HG03097 (cell line): ENCODE measurements around the gene CTDP1.

Source experiments
- ATAC-seq: cut with Tn5 transposase; IDR thresholded peaks from one replicate; pipeline ENCODE4 v1.9.1; 2021; ENCODE audit not compliant: unreplicated experiment, low FRiP score

Gene CTDP1

DNA sequence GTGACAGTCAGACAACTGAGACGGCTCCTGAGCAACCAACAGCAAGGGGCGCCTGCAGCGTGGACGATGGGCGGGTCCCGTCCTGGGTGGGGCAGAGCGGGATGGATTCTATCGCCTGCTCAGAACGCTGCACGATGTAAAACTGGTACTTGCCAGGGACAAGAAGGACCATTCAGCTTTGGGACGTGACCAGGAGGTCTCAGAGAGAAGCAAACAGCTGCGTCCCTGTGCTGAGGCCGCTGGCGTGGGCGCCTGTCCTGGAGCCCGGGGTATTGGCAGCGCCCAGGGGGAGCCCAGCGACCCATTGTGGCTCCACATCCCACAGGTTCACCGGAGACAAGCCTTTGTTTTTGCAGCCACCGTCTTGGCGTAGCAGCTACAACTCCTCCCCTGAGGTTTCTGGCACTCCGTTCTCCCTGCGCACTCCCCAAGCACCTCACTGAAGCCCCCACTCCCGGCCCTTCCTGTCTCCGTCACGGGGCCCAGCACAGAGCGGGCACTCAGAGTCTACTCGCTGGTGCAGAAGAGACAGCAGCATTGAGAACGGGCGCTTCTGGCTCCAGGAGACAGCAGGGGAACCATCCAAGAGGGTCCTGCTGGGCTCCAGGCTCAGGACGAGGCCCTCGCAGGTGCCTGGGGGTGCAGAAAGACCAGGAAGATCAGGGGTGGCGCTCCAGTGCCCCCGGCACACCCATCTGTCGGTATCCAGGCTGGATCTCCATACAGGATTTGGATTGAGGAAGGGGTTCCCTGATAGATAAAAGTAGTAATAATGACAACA lies 96.0 kb downstream of the CTDP1 start:
- ATAC-seq: no peak

DNA sequence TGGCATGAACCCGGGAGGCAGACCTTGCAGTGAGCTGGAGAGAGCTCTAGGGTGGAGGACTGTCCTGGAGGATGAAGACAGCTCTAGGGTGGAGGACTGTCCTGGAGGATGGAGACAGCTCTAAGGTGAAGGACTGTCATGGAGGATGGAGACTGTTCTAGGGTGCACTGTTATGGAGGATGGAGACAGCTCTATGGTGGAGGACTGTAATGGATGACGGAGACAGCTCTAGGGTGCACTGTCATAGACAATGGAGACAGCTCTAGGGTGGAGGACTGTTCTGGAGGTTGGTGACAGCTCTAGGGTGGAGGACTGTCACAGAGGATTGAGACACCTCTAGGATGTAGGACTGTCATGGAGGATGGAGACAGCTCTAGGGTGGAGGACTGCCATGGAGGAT lies 97.1 kb downstream of the CTDP1 start:
- ATAC-seq: no peak

DNA sequence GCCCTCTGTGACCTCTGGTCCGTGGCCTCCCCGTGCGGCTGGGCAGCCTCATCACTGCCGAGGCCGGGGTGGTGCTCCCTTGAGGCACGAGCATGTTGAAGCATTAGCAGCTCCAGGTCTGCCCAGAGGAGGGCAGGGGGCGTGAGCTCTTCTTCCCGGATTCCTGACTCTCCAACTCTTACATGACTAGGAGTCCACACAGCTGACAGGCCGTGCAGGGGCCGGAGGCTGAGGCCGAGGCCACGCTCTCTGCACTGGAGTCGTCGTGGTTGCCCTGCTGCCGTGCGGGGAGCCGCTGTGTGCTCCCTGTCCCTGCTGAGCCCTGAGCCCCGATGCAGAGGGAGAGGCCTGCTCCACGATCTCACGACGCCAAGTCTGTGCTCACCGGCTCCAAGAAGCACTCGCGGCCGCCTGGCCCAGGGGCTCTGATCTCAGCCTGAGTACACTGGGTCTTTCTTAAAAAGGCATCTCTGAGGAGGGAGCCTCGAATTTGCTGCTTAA lies 98.7 kb downstream of the CTDP1 start:
- ATAC-seq: no peak

DNA sequence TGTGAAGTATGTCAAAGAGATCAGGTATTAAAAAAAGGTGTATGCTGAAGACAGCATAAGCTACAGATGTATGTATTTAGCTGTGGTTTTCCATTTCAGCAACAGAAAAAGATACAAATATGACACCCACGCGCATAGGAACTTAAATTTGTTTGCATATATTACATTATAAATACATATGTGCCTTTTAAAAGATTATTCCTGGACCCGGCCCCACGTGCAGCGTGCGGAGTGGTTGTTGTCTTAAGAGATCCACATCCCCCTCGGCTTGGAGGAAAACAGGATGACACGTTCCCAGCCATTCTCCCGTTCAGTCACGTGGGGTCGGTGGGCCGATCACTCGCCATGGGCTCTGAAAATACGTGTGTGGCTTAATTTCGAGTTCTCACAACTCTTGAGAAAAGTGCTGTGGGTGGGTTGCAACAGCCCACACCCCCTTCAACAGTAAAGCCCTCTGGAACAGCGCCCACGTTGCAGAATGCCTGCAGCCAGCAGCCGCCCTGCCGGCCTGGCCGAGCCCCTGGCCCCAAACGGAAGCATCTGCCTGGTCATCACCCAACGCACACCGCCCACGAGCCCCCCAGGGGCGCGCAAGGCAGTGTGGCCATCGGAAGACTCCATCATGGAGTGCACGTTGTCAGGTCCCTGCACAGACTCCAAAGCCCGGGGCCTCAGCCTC lies 99.6 kb downstream of the CTDP1 start:
- no peak for ATAC-seq

DNA sequence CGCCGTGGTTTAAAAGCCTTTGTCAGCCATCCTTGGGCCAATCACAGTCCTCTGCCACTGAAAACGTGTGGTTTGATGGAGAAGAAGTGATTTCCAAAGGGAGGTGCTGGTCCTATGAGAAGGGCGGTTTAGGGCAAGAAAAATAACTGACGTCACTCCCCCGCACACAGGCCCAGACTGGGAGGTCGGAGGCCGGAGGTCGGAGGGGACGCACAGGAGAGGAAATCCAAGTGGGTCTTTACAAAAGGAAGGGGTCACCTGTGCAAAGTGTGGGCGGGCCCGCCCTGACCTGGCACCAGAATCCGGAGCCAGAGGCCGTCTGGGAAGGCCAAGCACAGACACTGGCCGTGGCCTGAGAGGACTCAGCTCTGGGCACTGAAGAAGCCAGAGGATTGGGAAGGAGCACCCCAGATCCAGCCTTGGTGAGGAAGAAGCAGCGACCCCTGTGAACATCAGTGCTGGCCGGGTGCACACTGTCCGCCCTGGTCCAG lies 100.1 kb downstream of the CTDP1 start:
- ATAC-seq: no peak

DNA sequence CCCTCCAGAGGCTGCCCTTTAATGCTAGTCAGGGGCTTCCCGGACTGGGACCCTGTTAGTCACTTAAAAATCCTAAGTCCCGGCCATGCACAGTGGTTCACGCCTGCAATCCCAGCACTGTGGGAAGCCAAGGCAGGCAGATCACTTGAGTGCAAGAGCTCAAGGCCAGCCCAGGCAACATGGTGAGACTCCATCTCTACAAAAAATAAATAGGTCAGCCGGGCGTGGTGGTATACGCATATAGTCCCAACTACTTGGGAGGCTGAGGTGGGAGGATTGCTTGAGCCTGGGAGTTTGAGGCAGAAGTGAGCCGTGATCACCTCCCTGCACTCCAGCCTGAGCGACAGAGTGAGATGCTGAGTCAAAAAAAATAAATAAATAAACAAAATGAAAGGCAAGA lies 100.9 kb downstream of the CTDP1 start:
- ATAC-seq: no peak

DNA sequence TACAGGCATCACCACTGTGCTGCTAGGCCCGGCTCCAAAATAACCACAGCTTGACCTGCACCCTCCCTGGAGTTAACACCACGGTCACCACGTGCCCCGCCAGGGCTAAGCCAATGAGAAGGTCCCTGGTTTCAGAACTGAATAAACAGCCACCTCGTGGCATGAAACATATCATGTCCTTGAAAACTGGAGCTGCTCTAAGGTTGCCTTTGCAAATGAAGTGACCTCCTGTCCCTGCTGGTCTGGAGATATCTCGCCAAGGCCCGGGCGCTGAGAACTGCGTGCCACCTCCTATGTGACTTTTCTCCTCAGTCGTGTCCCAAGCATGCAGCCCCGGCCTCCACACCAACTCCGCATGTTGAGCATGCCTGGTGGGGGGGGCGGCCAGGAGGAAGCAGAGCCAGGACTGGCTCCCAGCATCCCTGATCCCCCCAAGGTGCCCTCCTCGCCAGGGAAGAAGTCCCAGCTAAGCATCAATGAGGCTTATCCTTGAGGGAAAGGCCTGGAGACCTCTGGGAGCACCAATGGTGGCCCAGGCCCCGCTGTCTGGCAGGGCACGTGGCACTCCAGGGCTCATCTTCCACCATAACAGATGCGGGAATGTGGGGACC lies 101.8 kb downstream of the CTDP1 start:
- ATAC-seq: no peak

DNA sequence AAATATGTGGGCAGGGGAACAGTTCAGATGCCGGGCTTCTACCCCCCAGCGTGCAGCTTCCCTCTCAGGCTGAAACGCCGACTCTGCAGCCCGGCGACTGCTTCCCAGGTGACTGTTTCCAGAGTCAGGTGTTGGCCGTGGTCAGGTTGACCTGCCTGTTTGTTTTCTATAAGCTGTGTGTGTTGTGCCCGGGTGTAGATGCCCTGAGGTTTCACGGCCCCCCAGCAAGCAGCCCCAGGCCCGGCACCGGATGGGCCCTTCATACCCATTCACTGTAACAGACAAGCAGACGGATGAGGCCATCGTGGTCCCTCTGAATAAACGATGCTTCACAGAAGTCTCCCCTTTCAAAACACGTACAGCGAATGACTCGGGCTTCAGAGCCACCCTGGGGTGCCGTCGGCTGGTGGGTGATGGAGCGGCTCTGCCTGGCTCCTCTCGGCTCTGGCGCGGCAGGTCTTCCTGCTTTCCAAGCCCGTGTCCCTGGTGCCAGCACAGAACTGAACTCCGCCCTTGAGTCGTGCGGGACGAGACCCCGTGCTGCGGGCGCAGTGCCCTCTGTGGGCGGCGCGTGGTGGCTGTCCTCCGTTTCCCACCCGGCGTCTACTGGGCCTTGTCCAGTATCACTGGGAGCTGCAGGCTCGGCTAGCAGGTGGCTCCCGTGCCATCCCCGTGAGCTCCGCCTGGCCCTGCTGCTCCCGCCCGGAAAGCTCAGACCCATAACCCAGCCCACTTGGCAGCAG lies 103.1 kb downstream of the CTDP1 start:
- ATAC-seq: no peak

DNA sequence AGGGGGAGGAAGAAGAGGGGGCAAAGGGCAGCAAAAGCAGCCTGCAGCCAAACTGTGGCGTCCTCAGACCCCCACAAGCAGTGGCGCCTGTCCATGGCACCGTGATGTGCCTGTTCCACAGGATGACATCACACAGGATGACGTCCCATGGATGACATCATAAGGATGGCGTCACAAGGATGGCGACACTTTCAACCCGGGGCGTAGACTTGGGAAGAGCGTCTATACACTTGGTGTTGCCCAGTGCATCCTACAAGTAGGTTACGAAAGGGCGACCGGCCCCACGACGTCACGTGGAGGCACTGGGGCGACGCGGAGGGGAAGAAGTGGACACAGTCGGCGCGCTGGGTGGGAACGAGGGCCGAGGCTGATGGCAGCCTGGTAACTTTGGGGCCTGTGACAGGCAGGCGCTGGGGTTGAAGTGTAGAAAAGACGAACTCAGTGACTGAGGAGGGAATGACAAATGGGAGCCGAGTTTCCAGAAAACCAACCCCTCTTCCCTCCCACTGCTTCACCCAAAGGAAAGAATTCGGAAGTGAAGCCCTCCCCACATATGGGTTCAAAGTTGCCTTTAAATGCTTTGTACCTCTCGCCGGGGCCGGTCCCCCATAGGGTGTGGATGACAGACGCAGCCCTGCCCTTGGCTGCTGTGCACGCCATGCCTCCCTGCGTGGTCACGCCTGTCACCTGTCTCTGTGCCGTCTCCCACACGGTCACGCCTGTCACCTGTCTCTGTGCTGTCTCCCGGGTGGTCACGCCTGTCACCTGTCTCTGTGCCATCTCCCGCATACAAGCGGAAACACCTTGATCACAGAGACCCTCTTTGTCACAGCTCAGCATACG lies 104.7 kb downstream of the CTDP1 start:
- no peak for ATAC-seq

DNA sequence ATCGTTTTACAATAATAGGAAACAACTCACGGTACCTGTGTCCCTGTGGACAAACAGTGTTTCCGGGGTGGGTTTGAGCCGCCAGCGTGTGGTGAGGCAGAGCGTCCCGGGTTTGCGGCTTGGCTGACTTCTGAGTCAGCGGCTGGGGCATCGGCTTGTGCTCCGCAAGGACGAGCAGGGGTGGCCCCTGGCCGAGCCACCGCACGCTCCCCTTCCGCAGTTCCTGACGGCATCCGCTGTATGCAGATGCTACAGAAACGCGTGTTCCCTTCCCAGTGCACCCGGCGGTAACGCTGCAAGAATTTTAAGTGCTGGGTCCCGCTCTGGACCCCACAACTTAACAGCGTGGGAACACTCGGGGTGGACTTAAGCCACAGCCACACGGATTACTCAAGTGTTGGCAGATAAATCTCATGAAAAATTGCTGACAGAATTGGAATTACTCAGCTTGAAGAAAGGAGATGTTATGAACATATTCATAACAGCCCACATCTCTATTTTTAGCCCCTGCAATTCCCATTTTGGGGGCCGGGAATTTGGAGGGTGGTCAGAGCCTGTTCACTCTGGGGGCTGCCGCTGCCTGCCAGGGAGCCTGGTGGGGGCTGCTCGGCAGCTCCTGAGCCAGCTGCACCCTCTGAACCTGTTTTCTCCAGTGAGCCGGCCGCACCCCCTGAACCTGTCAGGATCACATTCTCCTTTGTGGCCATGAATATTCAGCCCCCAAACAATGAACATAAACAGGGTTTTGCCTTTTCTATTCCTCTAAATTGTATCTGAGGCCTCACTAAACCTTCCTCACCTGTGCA lies 105.6 kb downstream of the CTDP1 start:
- no peak for ATAC-seq

DNA sequence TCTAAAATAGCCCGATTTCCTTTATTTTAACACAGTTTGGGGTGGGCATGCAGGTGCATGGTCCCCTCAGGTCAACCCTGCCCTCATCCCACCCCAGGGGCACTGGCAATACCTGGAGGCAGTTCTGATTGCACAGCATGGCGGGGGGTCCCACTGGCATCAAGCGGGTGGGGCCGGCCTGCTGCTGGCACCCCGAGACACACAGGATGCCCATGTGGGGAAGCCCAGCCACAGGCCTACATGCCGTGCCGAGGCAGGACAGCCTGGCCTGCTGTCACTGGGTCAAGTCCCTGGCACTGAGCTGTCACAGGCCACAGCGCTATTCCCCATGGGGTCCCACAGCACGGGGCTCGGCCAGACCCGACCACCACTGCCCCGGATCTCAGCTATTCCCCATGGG lies 106.2 kb downstream of the CTDP1 start:
- no peak for ATAC-seq

DNA sequence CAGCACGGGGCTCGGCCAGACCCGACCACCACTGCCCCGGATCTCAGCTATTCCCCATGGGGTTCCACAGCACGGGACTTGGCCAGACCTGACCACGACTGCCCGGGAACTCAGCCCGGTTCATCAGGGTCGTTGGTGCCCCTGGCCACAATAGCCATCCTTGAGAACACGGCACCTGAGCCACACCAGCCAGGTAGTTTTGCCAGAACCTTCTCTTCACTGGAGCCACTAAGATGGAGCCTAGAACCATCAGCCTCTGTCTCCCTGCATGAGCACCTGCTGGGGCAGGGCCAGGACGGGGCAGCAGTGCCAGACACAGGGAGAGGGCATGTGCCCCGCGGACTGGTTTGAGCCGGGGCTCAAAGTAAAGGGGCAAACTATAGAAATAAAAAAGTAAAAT lies 106.7 kb downstream of the CTDP1 start:
- ATAC-seq: no peak

DNA sequence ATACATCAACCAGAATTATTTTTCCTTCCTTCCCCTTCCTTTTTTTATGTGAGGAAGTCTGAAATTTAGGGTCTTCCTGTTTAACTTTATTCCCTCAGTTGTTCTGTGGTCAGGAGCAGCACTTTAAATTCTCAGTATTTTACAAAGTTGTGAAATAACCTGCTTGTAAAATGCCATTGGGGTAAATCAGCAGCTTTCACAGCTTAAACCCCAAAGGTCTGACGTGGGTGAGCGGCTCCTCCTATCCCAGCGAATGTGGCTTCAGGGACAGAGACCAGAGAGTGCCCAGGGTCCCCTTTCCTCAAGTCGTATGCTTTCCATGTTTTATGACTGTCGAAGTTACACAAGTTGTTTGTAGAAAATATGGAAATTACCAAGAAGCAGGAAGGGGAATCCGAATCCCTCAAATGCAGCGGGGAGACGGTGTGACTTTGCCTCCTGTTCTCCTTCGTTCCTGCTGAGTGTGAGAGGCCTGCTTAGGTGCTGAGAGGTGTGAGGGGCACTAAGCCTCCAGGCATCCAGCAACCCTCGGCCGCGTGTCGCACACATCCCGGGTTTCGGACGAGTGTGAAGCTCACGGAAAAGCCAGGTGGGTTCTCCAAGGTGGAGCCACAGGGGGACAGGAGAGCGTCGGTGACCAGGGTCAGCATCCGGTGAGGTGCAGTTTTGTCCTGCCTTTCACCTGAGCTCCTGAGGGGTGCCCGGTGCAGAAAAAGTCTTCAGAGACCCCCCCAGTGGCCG lies 107.4 kb downstream of the CTDP1 start:
- no peak for ATAC-seq

DNA sequence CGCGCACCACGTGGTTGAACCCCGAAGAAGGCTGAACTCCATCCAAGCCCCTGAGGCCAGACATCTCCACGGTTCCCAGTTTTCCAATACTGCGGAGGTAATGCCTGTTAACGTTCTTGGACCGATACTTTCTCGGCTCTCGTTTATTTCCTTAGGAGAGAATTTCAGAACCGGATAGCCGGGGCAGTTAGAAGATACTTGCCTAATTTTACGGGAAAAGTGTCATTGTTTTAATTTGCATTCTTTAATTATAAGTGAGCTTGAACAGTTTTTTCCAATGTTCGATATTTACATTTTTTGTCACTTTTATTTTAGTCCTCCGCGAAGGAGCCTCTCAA lies 107.9 kb downstream of the CTDP1 start:
- no peak for ATAC-seq

DNA sequence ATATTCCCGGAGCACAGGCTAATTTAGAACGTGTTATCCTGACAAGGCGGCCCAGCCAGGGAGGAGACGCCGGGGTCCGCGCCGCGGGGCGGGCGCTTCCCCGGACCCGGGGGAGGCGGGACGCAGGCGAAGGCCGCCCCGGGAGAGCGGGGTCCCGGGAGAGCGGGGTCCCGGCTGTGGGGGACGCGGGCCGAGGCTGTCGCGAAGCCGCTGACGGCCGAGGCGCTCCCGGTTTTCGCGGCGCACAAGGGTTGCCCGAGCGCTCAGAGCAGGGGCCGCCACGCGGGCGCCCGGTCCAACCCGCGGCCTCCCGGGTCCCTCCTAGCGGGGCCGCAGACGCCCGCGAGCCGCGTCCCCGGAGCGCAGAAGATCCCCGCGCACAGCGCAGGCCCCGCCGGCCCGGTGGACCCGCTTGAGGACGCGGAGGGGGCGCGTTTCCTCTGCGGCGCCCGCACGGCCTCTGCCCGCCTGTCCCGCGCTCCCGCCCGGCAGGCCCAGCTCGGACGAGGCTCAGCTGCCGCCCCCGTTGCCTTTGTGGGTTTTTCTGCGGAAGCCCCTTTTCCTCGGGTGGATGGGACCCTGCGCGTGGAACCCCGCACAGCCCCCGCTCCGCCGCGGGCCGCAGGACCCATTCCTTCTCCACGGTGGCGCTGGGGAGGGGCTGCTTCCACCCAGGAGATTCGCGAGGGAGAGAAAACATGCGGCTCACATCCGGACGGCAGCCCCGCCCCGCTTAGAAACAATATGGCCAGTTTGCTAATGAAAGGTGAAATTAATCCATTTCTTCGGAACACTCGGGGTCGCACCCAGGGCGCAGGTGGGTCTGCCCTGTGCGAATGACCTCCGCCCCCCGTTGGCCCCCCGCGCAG lies 108.5 kb downstream of the CTDP1 start:
- no peak for ATAC-seq

DNA sequence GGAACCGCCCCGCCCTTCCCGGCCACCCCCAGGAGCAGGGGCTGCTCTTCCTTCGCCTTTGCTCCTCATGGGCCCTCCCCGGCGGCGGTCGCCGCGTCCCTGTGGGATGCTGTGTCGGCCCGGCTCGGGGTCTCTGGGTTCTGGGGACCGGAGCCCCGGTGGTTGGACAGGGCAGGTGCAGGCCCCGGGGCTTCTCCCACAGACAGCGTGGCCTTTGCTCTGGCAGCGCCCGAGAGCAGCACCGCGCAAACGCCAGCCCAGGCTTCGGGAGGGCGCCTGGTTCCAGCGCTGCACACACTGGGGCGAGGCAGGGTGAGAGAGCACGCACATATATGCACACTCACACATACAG lies 109.1 kb downstream of the CTDP1 start:
- ATAC-seq: no peak

DNA sequence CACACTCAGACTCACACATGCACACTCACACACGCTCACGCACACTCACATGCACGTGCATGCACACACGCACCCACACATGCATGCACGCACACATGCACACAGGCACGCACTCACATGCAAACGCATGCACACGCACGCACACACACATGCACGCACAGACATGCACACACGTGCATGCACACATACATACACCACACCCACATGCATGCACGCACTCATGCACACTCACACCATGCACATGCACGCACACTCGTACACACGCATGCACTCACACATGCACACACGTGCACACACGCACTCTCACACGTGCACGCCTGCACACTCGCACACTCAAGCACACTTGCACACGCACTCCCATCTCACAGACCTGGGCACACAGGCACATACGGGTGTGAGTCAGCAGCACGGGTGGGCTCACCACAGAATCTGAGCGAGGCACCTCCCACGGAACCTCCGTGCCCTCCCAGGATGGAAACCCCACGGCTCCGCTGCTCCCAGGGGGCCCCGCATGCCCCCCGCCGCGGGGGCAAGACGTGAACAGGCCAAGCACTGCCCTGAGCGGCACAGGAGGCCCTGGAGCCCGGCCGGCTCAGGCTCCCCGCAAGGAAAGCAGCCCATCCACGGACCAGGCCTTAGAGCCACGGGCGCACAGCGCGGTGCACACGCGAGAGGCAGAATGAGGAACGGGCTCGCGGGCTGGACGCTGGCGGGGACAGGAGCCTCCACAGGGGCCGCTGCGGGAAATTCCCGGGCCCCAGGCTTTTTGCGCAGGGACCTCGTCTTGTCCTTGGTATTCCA lies 109.7 kb downstream of the CTDP1 start:
- no peak for ATAC-seq
